Fibroblast of skin of left quadriceps (primary cell): ENCODE data around the gene SOHLH2.

ENCODE experiments used
- DNase-seq, 2 experiments: peaks; one replicate each; pipeline ENCODE4 v3.0.0-alpha.2; 2013; ENCODE audit warnings: low read depth in 2 of 2

The SOHLH2 gene

DNA sequence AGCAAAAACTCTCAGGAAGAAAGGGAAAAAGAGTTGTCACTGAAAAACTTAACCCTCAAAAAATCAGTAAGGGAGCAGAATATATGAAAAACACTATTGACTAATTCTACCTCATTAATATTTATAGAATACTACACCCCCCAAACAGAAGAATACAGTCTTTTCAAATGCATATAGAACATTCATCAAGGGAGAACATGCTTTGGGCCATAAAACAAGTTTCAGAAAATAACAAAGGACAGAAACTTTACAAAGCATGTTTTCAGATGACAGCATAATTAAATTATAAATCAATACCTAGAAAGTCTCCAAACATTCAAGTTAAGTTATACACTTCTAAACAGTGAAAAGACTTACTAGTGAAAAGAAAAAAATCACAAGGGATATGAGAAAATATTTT is 30.5 kb downstream of the SOHLH2 start:
- DNase-seq: no peak

DNA sequence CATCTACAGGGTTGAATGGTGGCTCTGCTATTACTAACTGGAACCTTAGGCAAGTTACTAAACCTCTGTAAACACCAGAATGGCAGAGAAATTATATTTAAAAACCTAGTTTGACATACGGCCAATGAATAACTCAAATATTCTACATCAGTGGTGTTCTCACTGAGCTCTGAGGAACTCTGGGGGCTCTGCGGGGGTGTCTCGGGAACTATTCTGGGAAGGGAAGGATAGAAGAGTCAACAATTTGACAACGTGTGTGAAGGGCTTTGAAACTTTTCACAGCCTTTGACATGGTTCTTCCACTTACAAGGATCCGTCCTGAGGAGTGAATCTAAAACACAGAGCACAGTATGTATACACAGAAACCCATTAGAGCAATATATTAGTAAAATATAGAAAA is 38.7 kb downstream of the SOHLH2 start:
- no peak for DNase-seq

- DNase-seq: no peak
Observed at GRCh38 chr13:36174923-36175322, 39.4 kb downstream of the SOHLH2 start.

DNA sequence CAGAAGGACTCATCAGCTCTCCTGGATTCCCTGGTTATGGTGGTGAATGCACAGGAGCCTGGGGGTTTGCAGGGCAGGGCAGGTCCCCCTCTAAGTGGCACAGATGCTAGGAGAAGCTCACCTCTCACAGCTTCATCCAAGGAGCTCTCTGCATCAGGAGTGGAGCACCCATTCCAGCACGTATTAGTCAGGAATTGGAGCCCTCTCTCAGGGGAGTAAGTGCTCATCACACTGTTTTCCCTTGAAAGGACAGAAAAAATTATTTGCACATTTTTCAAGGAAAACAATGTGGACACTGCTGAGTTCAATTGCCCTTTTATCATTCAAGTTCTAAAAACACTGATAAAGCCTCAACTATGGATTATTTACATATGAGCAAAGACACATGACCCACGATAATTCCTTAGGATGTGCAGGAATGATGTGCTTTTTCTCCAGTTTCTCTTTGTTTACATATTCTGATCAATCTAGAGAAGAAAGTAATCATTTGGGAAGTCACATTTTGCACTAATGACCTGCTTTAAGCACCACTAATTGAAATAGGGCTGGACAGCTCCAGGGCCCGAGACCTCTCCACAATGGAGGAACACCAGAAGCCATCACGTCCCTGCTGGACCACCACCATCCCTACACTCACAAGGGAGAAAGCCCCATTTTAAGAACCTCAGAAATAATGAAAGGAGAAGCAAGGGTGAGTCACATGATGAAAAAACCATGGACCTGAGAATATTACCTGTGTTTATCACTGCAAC is 40.6 kb downstream of the SOHLH2 start:
- DNase-seq: no peak

DNA sequence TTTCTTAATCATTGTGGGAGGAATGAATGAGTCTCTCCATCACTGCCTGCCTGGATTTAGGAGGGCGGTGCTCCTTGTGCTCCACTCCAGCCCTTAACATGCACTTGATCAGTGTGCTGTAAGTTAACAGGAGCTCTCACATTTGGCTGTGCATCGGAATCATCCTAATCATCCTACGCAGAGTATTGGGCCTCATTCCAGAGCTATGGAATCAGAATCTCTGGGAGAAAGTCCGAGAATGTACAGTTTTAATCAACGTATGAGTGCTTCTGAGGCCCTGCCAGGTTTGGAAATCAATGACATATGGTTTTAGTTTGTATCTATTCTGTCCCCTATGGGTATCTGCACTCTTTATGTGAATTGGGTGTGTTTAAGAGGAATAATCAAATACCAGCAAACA is 48.3 kb downstream of the SOHLH2 start:
- peak; percentile 80 to 82 for DNase-seq

GRCh38 chr13:36163809-36164308 is 50.5 kb downstream of the SOHLH2 start:
- DNase-seq: peak; percentile 80 to 81

GRCh38 chr13:36163286-36163685 is 51.1 kb downstream of the SOHLH2 start:
- DNase-seq: peak in 1 of 2 experiments; percentile 3

- no peak for DNase-seq
Observed at GRCh38 chr13:36160297-36160696, 54.1 kb downstream of the SOHLH2 start.

- no peak for DNase-seq
Observed at GRCh38 chr13:36158611-36159010, 55.7 kb downstream of the SOHLH2 start.

DNA sequence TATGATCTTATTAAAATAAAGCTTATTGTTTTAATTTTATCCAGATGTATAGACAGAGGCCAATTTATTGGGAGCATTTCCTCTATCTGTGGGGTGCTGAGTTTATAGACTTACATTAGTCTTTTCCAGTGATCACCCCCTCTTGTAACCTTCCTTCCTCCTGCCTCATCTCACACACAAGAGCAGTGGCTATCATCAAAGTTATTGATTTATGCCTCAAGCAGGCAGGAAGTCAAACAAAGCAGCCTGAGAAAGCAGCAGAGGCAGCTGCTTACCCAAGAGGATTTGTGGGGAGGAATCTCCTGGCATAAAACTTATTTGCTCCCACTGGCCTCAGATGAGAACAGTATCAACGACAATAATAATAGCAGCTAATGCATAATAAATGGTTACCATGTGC is 56.9 kb downstream of the SOHLH2 start:
- peak; percentile 62 to 64 for DNase-seq

- DNase-seq: no peak
Observed at GRCh38 chr13:36154567-36155291, 59.6 kb downstream of the SOHLH2 start.

DNA sequence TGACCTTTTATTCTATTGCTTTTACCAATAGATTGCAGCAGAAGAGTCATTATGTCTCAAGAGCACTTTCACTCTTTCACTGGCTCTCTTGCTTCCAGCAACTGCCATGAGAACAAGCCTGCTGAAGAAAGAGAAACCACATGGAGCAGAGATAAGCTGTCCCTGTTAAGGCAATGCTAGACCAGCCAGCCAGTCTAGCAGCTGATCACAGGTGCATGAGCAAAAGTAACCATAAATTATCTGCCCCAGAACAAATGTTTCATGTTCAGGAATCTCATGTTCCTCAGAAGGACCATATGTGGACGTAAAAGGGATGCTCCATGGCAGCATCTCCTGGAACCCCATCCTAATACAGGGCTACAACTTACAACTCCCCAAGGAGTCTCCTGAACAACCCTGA is 62.8 kb downstream of the SOHLH2 start:
- DNase-seq: no peak

DNA sequence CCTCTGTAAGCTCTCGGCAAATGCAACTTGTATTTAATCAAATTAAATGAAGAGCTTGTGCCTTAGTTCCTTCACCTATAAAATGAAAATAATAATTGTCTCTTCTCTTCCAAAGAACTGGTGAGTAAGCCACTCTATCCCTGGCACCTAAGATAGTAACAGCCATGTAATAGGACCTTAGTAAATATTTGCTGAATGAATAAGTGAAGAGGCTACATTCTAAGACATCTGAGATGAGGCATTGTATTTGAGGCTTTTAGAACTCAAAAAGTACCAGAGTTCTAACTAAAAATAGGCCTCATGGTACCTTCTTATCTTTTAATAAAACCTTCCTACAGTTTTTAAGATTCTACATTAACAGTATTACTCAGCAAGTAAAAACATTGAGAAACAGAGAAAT is 65.9 kb downstream of the SOHLH2 start:
- no peak for DNase-seq

GRCh38 chr13:36147330-36147729 is 67.0 kb downstream of the SOHLH2 start:
- DNase-seq: no peak

DNA sequence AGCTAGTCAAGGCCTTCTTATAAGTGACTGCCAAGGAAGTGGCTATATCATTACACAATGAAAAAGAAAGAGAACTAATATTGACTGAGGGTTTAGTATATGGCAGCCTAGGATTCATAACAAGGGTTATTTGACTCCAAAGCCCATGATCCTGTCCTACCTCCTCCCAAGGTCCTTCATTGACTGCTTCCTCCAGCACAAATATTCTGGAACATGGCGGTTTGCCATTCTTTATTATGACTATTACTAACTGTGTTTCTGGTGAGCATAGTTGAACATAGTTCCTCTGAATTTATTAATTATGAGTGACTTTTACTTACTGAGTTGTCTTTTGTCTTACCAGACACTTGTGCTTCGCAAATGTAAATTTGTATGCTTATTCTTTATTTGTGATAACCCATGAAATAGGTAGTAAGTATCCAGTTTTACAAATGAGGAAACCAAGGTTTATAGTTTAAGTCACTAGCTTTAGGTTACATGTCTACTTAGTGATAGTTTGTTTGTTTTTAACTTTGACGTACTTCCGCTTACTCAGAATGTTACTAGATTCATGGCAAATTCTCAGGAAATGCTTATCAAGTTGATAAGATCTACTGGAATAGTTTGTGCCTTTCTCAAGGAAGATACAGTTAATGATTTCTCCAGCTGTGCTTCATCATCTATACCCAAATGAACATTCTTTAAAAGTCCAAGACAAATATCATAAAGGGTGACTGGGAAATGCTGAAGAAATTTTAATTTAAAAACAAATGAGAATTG is 67.7 kb downstream of the SOHLH2 start:
- DNase-seq: no peak

DNA sequence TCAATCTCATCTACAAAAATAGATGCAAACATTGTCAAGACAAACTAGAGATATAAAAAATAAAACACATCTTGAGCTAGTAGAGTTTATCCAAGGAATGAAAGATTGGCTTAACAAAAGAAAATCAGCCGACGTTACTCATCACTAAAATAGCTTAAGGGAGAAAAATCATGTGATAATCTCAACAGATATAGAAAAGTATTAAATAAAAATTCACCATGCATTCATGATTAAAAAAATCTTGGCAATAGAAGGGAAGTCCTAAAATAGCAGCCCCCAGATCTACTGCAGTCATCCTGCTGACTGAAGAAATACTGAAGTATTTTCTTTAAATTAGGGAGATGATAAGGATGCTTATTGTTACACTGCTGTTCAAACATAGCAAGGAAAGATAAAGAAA is 70.6 kb downstream of the SOHLH2 start:
- no peak for DNase-seq

DNA sequence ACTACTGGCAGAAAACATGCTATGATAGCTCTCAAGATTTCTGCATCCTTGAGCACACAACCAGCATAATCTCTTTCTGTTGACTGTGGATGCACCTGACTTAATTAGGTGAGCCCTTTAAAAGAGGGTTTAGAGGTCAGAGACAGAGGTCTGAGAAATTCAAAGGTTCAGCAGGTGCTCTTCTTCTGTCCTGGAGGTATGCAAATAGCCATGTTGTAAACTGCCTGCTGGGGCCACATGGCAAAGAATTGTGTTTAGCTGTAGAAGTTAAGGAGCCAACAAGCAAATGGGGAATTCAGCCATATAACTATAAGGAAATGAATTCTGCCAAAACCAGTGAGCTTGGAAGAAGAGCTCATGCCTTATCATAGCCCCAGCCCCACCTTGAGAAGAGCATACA is 71.6 kb downstream of the SOHLH2 start:
- DNase-seq: no peak

DNA sequence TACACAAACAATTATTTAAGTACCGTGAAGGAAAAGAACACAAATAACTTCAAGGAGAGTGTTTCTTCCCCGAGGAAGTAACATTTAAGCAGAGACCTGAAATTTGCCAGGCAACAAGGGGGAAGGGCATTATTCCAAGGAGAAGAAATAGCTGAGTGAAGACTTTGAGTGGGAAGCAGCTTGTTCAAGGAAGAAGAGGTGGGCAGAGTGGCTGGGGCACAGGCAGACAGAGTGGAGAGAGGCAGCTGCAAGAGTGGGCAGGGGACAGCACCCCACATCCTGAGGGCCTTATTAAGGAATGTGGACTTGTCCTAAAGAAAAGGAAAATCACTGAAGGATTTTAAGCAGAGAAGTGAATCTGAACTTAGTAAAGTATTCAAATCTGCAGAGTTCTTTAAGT is 78.5 kb downstream of the SOHLH2 start:
- DNase-seq: no peak

- DNase-seq: no peak
Observed at GRCh38 chr13:36134632-36135031, 79.7 kb downstream of the SOHLH2 start.

- no peak for DNase-seq
Observed at GRCh38 chr13:36133950-36134626, 80.3 kb downstream of the SOHLH2 start.

DNA sequence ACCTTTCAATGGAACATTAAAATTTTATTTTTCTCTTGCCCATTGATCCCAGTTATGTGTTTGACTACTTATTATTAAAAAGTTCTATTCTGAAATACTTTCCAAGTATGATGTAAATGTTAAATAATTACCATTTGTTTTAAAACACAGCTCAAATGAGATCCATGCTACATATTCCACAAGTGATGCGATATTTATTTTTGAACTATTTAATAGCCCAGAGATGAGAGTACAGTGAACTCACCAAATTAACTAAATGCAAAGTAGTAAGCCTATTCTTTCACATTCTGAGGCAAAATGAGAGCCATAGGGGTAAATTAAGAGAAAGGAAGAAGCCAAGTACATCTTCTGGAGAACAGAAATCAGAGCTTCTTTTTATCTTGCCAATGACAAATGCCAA is 82.0 kb downstream of the SOHLH2 start:
- DNase-seq: no peak

GRCh38 chr13:36131931-36132297 is 82.4 kb downstream of the SOHLH2 start:
- DNase-seq: peak in 1 of 2 experiments; percentile 3
